HL-60 (cell line): Measurements from ENCODE around the gene CAVIN2.

Source experiments
- GABPA ChIP-seq: IDR thresholded peaks from 2 replicates; pipeline ENCODE4 v1.6.1; 2012; ENCODE audit warnings: low read depth
- POLR2AphosphoS5 ChIP-seq: IDR thresholded peaks from 2 replicates; pipeline ENCODE4 v1.6.1; 2012; ENCODE audit warnings: low read depth
- SPI1 ChIP-seq: IDR thresholded peaks from 2 replicates; pipeline ENCODE4 v1.6.1; 2012; ENCODE audit warnings: low read depth, mild to moderate bottlenecking, borderline replicate concordance
- TF ChIP-seq, protein P1 (sequence below): IDR thresholded peaks from 2 replicates; pipeline ENCODE4 v1.6.1; 2012; ENCODE audit warnings: low read depth; ENCODE audit not compliant: insufficient replicate concordance
- TF ChIP-seq, protein P2 (sequence below): IDR thresholded peaks from one replicate; pipeline ENCODE4 v1.5.1; 2011; ENCODE audit warnings: low read length, control low read depth, inconsistent platforms; ENCODE audit not compliant: insufficient read depth

- TF ChIP-seq POLR2AphosphoS5 (no peak), GABPA (no peak), SPI1 (no peak)
- TF ChIP-seq, protein P1, sequence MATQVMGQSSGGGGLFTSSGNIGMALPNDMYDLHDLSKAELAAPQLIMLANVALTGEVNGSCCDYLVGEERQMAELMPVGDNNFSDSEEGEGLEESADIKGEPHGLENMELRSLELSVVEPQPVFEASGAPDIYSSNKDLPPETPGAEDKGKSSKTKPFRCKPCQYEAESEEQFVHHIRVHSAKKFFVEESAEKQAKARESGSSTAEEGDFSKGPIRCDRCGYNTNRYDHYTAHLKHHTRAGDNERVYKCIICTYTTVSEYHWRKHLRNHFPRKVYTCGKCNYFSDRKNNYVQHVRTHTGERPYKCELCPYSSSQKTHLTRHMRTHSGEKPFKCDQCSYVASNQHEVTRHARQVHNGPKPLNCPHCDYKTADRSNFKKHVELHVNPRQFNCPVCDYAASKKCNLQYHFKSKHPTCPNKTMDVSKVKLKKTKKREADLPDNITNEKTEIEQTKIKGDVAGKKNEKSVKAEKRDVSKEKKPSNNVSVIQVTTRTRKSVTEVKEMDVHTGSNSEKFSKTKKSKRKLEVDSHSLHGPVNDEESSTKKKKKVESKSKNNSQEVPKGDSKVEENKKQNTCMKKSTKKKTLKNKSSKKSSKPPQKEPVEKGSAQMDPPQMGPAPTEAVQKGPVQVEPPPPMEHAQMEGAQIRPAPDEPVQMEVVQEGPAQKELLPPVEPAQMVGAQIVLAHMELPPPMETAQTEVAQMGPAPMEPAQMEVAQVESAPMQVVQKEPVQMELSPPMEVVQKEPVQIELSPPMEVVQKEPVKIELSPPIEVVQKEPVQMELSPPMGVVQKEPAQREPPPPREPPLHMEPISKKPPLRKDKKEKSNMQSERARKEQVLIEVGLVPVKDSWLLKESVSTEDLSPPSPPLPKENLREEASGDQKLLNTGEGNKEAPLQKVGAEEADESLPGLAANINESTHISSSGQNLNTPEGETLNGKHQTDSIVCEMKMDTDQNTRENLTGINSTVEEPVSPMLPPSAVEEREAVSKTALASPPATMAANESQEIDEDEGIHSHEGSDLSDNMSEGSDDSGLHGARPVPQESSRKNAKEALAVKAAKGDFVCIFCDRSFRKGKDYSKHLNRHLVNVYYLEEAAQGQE = no peak
- TF ChIP-seq, protein P2, sequence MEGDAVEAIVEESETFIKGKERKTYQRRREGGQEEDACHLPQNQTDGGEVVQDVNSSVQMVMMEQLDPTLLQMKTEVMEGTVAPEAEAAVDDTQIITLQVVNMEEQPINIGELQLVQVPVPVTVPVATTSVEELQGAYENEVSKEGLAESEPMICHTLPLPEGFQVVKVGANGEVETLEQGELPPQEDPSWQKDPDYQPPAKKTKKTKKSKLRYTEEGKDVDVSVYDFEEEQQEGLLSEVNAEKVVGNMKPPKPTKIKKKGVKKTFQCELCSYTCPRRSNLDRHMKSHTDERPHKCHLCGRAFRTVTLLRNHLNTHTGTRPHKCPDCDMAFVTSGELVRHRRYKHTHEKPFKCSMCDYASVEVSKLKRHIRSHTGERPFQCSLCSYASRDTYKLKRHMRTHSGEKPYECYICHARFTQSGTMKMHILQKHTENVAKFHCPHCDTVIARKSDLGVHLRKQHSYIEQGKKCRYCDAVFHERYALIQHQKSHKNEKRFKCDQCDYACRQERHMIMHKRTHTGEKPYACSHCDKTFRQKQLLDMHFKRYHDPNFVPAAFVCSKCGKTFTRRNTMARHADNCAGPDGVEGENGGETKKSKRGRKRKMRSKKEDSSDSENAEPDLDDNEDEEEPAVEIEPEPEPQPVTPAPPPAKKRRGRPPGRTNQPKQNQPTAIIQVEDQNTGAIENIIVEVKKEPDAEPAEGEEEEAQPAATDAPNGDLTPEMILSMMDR = no peak
These were observed 14.2 kb downstream of the CAVIN2 start for GRCh38 chr2:191832668-191833067.
